ENCODE measurements around the gene CUEDC1. TPM values are rescaled to one million over a fixed set of nuclear protein-coding genes. Genes with fewer than 3 reads are reported as not detected.

Gene CUEDC1
- total and polyA plus RNA-seq, 9 of the 15 experiments (the other 6 are each of a cell fraction or from before 2014, with no cell fraction given) = 0.20 to 4.1 (median 1.6) TPM; not detected in 1

- no peak for TF ChIP-seq HES1 (IDR thresholded peaks at IDR 0.05; ENCODE audit: low read depth)
- TF ChIP-seq GTF2E2 (tag; IDR thresholded peaks at IDR 0.05) = 0 out of 2 replicates have a peak, but pooled peaks have one; percentile 25
- TF ChIP-seq GATAD2A (IDR thresholded peaks at IDR 0.05) = no peak
- no peak for TF ChIP-seq ZBTB49 (CRISPR knock-in tag; IDR thresholded peaks at IDR 0.05; ENCODE audit: borderline replicate concordance)
- no peak for TF ChIP-seq RNF2 (IDR thresholded peaks at IDR 0.05)
- no peak for TF ChIP-seq E4F1 (CRISPR knock-in tag; IDR thresholded peaks at IDR 0.05; ENCODE audit: borderline replicate concordance)
- no peak for TF ChIP-seq BRF1 (IDR thresholded peaks at IDR 0.05; ENCODE audit: borderline replicate concordance, extremely low read depth, insufficient read length)
- peak; percentile 39; the same call in 1 of the 2 replicates for TF ChIP-seq POLR2A (conservative IDR thresholded peaks at IDR 0.05)
- TF ChIP-seq KDM5B (IDR thresholded peaks at IDR 0.05; ENCODE audit: insufficient replicate concordance, low read depth, low read length) = peak; percentile 51
- TF ChIP-seq PRPF4 (IDR thresholded peaks at IDR 0.05; ENCODE audit: insufficient read depth, low read depth, low read length, poor library complexity, severe bottlenecking) = no peak
- 0 out of 2 replicates have a peak, but pooled peaks have one; percentile 17 for TF ChIP-seq THRAP3 (IDR thresholded peaks at IDR 0.05; ENCODE audit: borderline replicate concordance)
- TF ChIP-seq NR1H2 (CRISPR knock-in tag; IDR thresholded peaks at IDR 0.05) = no peak
These were observed 46.4 kb upstream of the CUEDC1 start (continued) for GRCh38 chr17:58001461-58002124.
